ENCODE data around the gene MAX. TPM values are rescaled to one million over a fixed set of nuclear protein-coding genes. Genes with fewer than 3 reads are reported as not detected.

MAX gene
- total and polyA plus RNA-seq, 7 experiments from 2014 or later, result 145 to 236 (median 193) TPM

GRCh38 chr14:65062096-65063075 is 39.9 kb downstream of the MAX start:
- no peaks in the 10 kb centered on the region for H3K4me1 ChIP-seq (ENCODE audit: control insufficient read depth in 2 of 2, insufficient read depth in 2 of 2, low read length in 2 of 2)
- H3K36me3 ChIP-seq (ENCODE audit: control insufficient read depth in 2 of 3, insufficient read depth in 3 of 3, low read length in 3 of 3), result peaks cover 0 to 61% (median 3%) of the 10 kb centered on the region in 3 experiments
- H3K4me3 ChIP-seq (ENCODE audit: low read length), result no peak overlapping the region
- intact Hi-C loops (cut with micrococcal nuclease), result no loop called here
- ChIA-PET POLR2A (no interaction called here), CTCF (interaction anchor here (0.6 kb wide), 1 partner anchor 131 kb away, joined by 6 read pairs; no protein-coding TSS in a partner anchor)
- H3K36me3 Mint-ChIP-seq, result peaks cover 18 to 81% (median 59%) of the 10 kb centered on the region in 5 donors
- no peak for DNase-seq
- no peaks in the 10 kb centered on the region for H3K27me3 Mint-ChIP-seq
- no peak overlapping the region for H3K4me3 Mint-ChIP-seq
- no peaks in the 10 kb centered on the region for H3K9me3 Mint-ChIP-seq
- ATAC-seq, result no peak
- peak overlapping the region in 2 of 9 donors; percentile 15 to 79 for H3K27ac Mint-ChIP-seq
- H3K4me1 Mint-ChIP-seq, result peaks cover 0 to 12% (median 3%) of the 10 kb centered on the region in 7 donors
- no peak overlapping the region for H3K27ac ChIP-seq (ENCODE audit: low read depth, low read length)
- H3K27me3 ChIP-seq (ENCODE audit: control insufficient read depth in 2 of 2, insufficient read depth in 2 of 2, low read length in 2 of 2), result no peaks in the 10 kb centered on the region
- H3K9me3 ChIP-seq (ENCODE audit: control insufficient read depth in 2 of 3, low read length in 3 of 3), result no peaks in the 10 kb centered on the region

GRCh38 chr14:65057695-65058094 is 44.6 kb downstream of the MAX start:
- no peak for DNase-seq
- POLR2A ChIA-PET, result no interaction called here
- Histone ChIP-seq H3K27ac (ENCODE audit: low read depth, low read length) (no peak overlapping the region), H3K9me3 (ENCODE audit: control insufficient read depth in 2 of 3, low read length in 3 of 3) (no peaks in the 10 kb centered on the region), H3K27me3 (ENCODE audit: control insufficient read depth in 2 of 2, insufficient read depth in 2 of 2, low read length in 2 of 2) (no peaks in the 10 kb centered on the region), H3K4me1 (ENCODE audit: control insufficient read depth in 2 of 2, insufficient read depth in 2 of 2, low read length in 2 of 2) (no peaks in the 10 kb centered on the region), H3K36me3 (ENCODE audit: control insufficient read depth in 2 of 3, insufficient read depth in 3 of 3, low read length in 3 of 3) (peaks cover 0 to 43% (median 0%) of the 10 kb centered on the region in 3 experiments), H3K4me3 (ENCODE audit: low read length) (no peak overlapping the region)
- Mint-ChIP-seq H3K36me3 (peaks cover 16 to 71% (median 46%) of the 10 kb centered on the region in 5 donors), H3K4me3 (no peak overlapping the region), H3K27ac (peak overlapping the region in 7 of 9 donors; percentile 36 to 76 (median 63)), H3K9me3 (no peaks in the 10 kb centered on the region), H3K4me1 (peaks cover 0 to 15% (median 7%) of the 10 kb centered on the region in 7 donors), H3K27me3 (no peaks in the 10 kb centered on the region)
- ATAC-seq, result no peak
- CTCF ChIA-PET, result no interaction called here
- intact Hi-C loops (cut with micrococcal nuclease), result loop anchor here in 1 of 2 donors (5.0 kb wide), 1 partner anchor 40 kb away; no protein-coding TSS in a partner anchor

- H3K27ac ChIP-seq (ENCODE audit: low read depth, low read length), result no peak overlapping the region
- Mint-ChIP-seq H3K4me1 (peaks cover 0 to 19% (median 8%) of the 10 kb centered on the region in 7 donors), H3K27me3 (no peaks in the 10 kb centered on the region), H3K36me3 (peaks cover 11 to 50% (median 33%) of the 10 kb centered on the region in 5 donors), H3K4me3 (no peak overlapping the region), H3K9me3 (no peaks in the 10 kb centered on the region), H3K27ac (peak overlapping the region in 4 of 9 donors; percentile 4 to 79 (median 70))
- intact Hi-C loops (cut with micrococcal nuclease), result loop anchor here in 1 of 2 donors (5.0 kb wide), 1 partner anchor 43 kb away; no protein-coding TSS in a partner anchor
- no peak for DNase-seq
- peak; percentile 71 for ATAC-seq
- no peaks in the 10 kb centered on the region for H3K4me1 ChIP-seq (ENCODE audit: control insufficient read depth in 2 of 2, insufficient read depth in 2 of 2, low read length in 2 of 2)
- peaks cover 0 to 22% (median 0%) of the 10 kb centered on the region in 3 experiments for H3K36me3 ChIP-seq (ENCODE audit: control insufficient read depth in 2 of 3, insufficient read depth in 3 of 3, low read length in 3 of 3)
- ChIA-PET CTCF (no interaction called here), POLR2A (interaction anchor here (0.6 to 1.0 kb wide), 2 partner anchors 12 to 35 kb away, joined by 3 read pairs; no protein-coding TSS in a partner anchor)
- H3K4me3 ChIP-seq (ENCODE audit: low read length), result no peak overlapping the region
- no peaks in the 10 kb centered on the region for H3K27me3 ChIP-seq (ENCODE audit: control insufficient read depth in 2 of 2, insufficient read depth in 2 of 2, low read length in 2 of 2)
- no peaks in the 10 kb centered on the region for H3K9me3 ChIP-seq (ENCODE audit: control insufficient read depth in 2 of 3, low read length in 3 of 3)
Measured at GRCh38 chr14:65054471-65055085, 47.7 kb downstream of the MAX start.

- H3K4me1 Mint-ChIP-seq, result peaks cover 0 to 16% (median 8%) of the 10 kb centered on the region in 7 donors
- intact Hi-C loops (cut with micrococcal nuclease), result no loop called here
- H3K27me3 ChIP-seq (ENCODE audit: control insufficient read depth in 2 of 2, insufficient read depth in 2 of 2, low read length in 2 of 2), result no peaks in the 10 kb centered on the region
- H3K27ac ChIP-seq (ENCODE audit: low read depth, low read length), result no peak overlapping the region
- ATAC-seq (no peak), DNase-seq (no peak)
- peaks cover 0 to 22% (median 0%) of the 10 kb centered on the region in 3 experiments for H3K36me3 ChIP-seq (ENCODE audit: control insufficient read depth in 2 of 3, insufficient read depth in 3 of 3, low read length in 3 of 3)
- no peaks in the 10 kb centered on the region for H3K9me3 ChIP-seq (ENCODE audit: control insufficient read depth in 2 of 3, low read length in 3 of 3)
- POLR2A ChIA-PET, result no interaction called here
- H3K27me3 Mint-ChIP-seq, result no peaks in the 10 kb centered on the region
- H3K4me3 ChIP-seq (ENCODE audit: low read length), result no peak overlapping the region
- H3K27ac Mint-ChIP-seq, result peak overlapping the region in 4 of 9 donors; percentile 57 to 63 (median 59)
- no peak overlapping the region for H3K4me3 Mint-ChIP-seq
- no peaks in the 10 kb centered on the region for H3K9me3 Mint-ChIP-seq
- no peaks in the 10 kb centered on the region for H3K4me1 ChIP-seq (ENCODE audit: control insufficient read depth in 2 of 2, insufficient read depth in 2 of 2, low read length in 2 of 2)
- CTCF ChIA-PET, result no interaction called here
- peaks cover 11 to 39% (median 27%) of the 10 kb centered on the region in 5 donors for H3K36me3 Mint-ChIP-seq
Measured at GRCh38 chr14:65053466-65053865, 48.9 kb downstream of the MAX start.

- peak overlapping the region in 6 of 9 donors; percentile 2 to 71 (median 52) for H3K27ac Mint-ChIP-seq
- intact Hi-C loops (cut with micrococcal nuclease), result no loop called here
Measured at GRCh38 chr14:65052832-65053231, 49.5 kb downstream of the MAX start.

GRCh38 chr14:65045709-65046108 is 56.6 kb downstream of the MAX start:
- DNase-seq (no peak), ATAC-seq (no peak)
- peaks cover 0 to 33% (median 7%) of the 10 kb centered on the region in 3 experiments for H3K36me3 ChIP-seq (ENCODE audit: control insufficient read depth in 2 of 3, insufficient read depth in 3 of 3, low read length in 3 of 3)
- CTCF ChIA-PET, result no interaction called here
- H3K4me3 ChIP-seq (ENCODE audit: low read length), result no peak overlapping the region
- H3K9me3 Mint-ChIP-seq, result no peaks in the 10 kb centered on the region
- POLR2A ChIA-PET, result no interaction called here
- no peaks in the 10 kb centered on the region for H3K27me3 ChIP-seq (ENCODE audit: control insufficient read depth in 2 of 2, insufficient read depth in 2 of 2, low read length in 2 of 2)
- H3K4me1 ChIP-seq (ENCODE audit: control insufficient read depth in 2 of 2, insufficient read depth in 2 of 2, low read length in 2 of 2), result no peaks in the 10 kb centered on the region
- no peak overlapping the region for H3K27ac Mint-ChIP-seq
- H3K4me1 Mint-ChIP-seq, result peaks cover 0 to 23% (median 14%) of the 10 kb centered on the region in 7 donors
- H3K9me3 ChIP-seq (ENCODE audit: control insufficient read depth in 2 of 3, low read length in 3 of 3), result no peaks in the 10 kb centered on the region
- H3K4me3 Mint-ChIP-seq, result no peak overlapping the region
- intact Hi-C loops (cut with micrococcal nuclease), result no loop called here
- H3K36me3 Mint-ChIP-seq, result peaks cover 0 to 49% (median 22%) of the 10 kb centered on the region in 5 donors
- H3K27me3 Mint-ChIP-seq, result no peaks in the 10 kb centered on the region
- no peak overlapping the region for H3K27ac ChIP-seq (ENCODE audit: low read depth, low read length)

More at GRCh38 chr14:65052832-65053231, 49.5 kb downstream of the MAX start:
- Mint-ChIP-seq H3K9me3 (no peaks in the 10 kb centered on the region), H3K36me3 (peaks cover 8 to 33% (median 21%) of the 10 kb centered on the region in 5 donors), H3K4me3 (no peak overlapping the region), H3K4me1 (peaks cover under 1 to 12% (median 7%) of the 10 kb centered on the region in 7 donors), H3K27me3 (no peaks in the 10 kb centered on the region)
- DNase-seq (no peak), ATAC-seq (no peak)
- Histone ChIP-seq H3K27me3 (ENCODE audit: control insufficient read depth in 2 of 2, insufficient read depth in 2 of 2, low read length in 2 of 2) (no peaks in the 10 kb centered on the region), H3K9me3 (ENCODE audit: control insufficient read depth in 2 of 3, low read length in 3 of 3) (no peaks in the 10 kb centered on the region), H3K36me3 (ENCODE audit: control insufficient read depth in 2 of 3, insufficient read depth in 3 of 3, low read length in 3 of 3) (peaks cover 0 to 22% (median 0%) of the 10 kb centered on the region in 3 experiments), H3K4me3 (ENCODE audit: low read length) (no peak overlapping the region), H3K4me1 (ENCODE audit: control insufficient read depth in 2 of 2, insufficient read depth in 2 of 2, low read length in 2 of 2) (no peaks in the 10 kb centered on the region), H3K27ac (ENCODE audit: low read depth, low read length) (no peak overlapping the region)
- ChIA-PET CTCF (no interaction called here), POLR2A (no interaction called here)

Data from naive thymus-derived CD4-positive, alpha-beta T cell (primary cell).